Immature natural killer cell (primary cell): ENCODE results near the gene PTPRZ1. TPM values are rescaled to one million over a fixed set of nuclear protein-coding genes. Genes with fewer than 3 reads are reported as not detected.

ENCODE experiments used
- DNase-seq, 3 donors: peaks; one replicate each; pipeline ENCODE4 v3.0.0; 2022; ENCODE audit warnings: mixed read lengths in 1 of 3
- H3K27ac Mint-ChIP-seq, 6 donors: one replicate each; pipeline ENCODE4 v1.8.0; 2020; ENCODE audit warnings: mixed read lengths in 6 of 6, mild to moderate bottlenecking in 5 of 6, inconsistent platforms in 4 of 6, moderate library complexity in 3 of 6
- H3K27me3 Mint-ChIP-seq, 3 donors: one replicate each; pipeline ENCODE4 v1.8.0; 2020 to 2021; ENCODE audit warnings: low read depth in 3 of 3, mild to moderate bottlenecking in 3 of 3, mixed read lengths in 3 of 3, moderate library complexity in 3 of 3, inconsistent platforms in 1 of 3
- H3K36me3 Mint-ChIP-seq, 3 donors: one replicate each; pipeline ENCODE4 v1.8.0; 2020; ENCODE audit warnings: mixed read lengths in 3 of 3, inconsistent platforms in 2 of 3, mild to moderate bottlenecking in 2 of 3
- H3K4me1 Mint-ChIP-seq, 2 donors: one replicate each; pipeline ENCODE4 v1.8.0; 2020; ENCODE audit warnings: inconsistent platforms in 2 of 2, mild to moderate bottlenecking in 2 of 2, mixed read lengths in 2 of 2, moderate library complexity in 1 of 2
- H3K4me3 Mint-ChIP-seq, 5 donors: one replicate each; pipeline ENCODE4 v1.8.0; 2020; ENCODE audit warnings: mild to moderate bottlenecking in 5 of 5, mixed read lengths in 5 of 5, inconsistent platforms in 3 of 5, moderate library complexity in 3 of 5
- H3K9me3 Mint-ChIP-seq, 6 donors: one replicate each; pipeline ENCODE4 v1.8.0; 2020; ENCODE audit warnings: mild to moderate bottlenecking in 6 of 6, mixed read lengths in 6 of 6, inconsistent platforms in 4 of 6, moderate library complexity in 3 of 6
- polyA plus RNA-seq, 3 donors: library from polyadenylated mRNA; unstranded; fragments of 300-500 nt; fragmentation: Illumina TruSeq; gene quantifications; one replicate each; pipeline ENCODE4 v1.2.3, GENCODE V29; 2021

Gene PTPRZ1
- polyA plus RNA-seq, 3 donors from 2014 or later, result not detected

DNA sequence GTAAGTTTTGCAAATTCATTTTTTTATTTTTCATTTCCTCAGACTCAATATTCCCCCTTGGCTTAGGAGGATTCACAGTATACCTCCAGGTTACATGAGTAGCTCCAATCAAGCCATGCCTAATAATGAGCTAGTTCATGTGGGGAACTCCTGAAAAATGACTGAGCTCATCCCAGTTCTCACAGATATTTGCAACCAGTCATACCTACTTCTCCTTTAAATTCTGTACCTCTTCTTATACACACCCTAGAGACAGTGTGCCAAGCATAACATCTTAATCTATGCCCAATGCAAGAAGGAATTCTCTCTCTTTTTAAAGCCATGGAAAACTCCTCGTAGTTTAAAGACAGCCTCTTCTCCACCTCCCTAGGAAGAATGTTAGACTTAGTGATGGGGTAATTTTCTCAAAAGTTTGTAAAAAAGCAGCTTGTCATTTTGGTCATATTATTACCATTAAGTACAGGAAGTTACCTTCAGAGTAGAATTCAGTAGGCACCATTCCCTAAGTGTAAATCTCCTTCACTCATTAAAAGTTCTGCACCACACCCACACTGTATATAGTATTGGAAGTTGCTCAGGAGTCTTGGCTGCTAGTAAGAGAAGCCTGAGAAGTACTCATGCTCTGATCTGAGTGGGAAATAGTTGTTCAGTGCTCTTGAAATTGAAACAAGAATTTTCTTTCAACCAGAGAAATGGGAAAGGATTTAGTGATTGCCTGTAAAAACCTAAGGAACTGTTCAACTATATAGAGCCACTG, 72.7 kb downstream of the PTPRZ1 start:
- H3K36me3 Mint-ChIP-seq, result no peaks in the 10 kb centered on the region
- no peak for DNase-seq
- no peak overlapping the region for H3K4me3 Mint-ChIP-seq
- H3K9me3 Mint-ChIP-seq, result peaks cover 0 to 5% (median under 1%) of the 10 kb centered on the region in 6 donors
- no peaks in the 10 kb centered on the region for H3K4me1 Mint-ChIP-seq
- H3K27ac Mint-ChIP-seq, result no peak overlapping the region
- H3K27me3 Mint-ChIP-seq, result no peaks in the 10 kb centered on the region

DNA sequence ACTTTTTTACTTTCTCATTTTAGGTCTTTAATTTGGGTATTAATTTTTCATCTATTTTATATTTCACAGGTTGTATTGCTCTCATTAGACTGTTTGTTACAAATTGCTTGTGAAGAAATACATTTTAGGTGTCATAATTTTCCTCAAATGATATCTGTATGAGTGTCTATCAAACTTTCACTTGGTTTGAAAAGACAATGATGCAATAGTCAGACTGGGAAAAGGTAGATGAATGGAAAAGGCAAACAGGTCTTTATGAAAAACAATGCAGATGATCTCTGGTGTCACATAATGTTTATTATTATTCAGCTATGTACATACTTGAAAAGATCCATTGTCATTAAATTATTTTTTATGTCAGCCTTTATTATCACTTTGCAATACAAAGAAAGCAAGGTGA, 80.2 kb downstream of the PTPRZ1 start:
- H3K4me1 Mint-ChIP-seq, result no peaks in the 10 kb centered on the region
- no peaks in the 10 kb centered on the region for H3K36me3 Mint-ChIP-seq
- H3K27ac Mint-ChIP-seq, result no peak overlapping the region
- DNase-seq, result no peak
- no peaks in the 10 kb centered on the region for H3K27me3 Mint-ChIP-seq
- no peak overlapping the region for H3K4me3 Mint-ChIP-seq
- H3K9me3 Mint-ChIP-seq, result peaks cover 0 to 11% (median 6%) of the 10 kb centered on the region in 6 donors

DNA sequence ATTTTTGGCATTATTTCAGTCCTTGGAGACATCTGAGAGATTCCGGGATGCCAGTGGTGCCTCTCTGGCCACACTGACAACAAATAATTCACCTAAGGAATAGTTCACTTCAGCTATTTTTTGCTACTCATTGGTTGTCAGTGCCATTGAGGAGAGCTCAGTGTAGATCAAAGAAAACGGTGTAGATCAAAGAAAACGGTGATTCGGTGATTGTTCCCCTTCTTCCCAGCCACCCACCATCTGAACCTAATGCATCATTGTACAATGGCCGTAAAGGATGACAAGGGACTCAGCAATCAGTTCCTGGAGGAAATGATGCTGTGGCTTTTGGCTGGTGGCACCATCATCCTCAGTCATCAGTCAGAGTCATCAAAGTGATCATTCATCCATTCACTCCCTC, 80.6 kb downstream of the PTPRZ1 start:
- no peak overlapping the region for H3K27ac Mint-ChIP-seq
- no peaks in the 10 kb centered on the region for H3K4me1 Mint-ChIP-seq
- H3K36me3 Mint-ChIP-seq, result no peaks in the 10 kb centered on the region
- no peak for DNase-seq
- peaks cover 0 to 11% (median 6%) of the 10 kb centered on the region in 6 donors for H3K9me3 Mint-ChIP-seq
- H3K27me3 Mint-ChIP-seq, result no peaks in the 10 kb centered on the region
- H3K4me3 Mint-ChIP-seq, result no peak overlapping the region

DNA sequence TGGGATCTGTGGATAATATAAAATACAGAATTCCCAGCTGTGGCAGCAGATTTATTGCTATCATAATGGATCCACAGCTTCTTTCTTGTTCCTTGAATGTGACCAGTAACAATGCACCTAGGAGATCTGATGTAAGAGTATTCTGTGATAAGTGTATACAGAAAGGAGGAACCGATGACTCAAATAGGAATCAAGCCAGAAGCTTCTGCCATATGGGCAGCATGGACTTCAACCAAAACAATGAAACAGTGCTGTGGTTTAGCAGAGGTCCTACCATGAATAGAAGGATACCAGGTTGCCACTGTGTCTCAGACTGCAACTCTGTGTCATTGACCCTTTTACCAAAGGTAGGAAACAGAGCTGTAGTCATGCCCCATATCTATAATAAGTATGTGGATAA, 81.8 kb downstream of the PTPRZ1 start:
- H3K27me3 Mint-ChIP-seq, result no peaks in the 10 kb centered on the region
- no peaks in the 10 kb centered on the region for H3K4me1 Mint-ChIP-seq
- H3K36me3 Mint-ChIP-seq, result no peaks in the 10 kb centered on the region
- H3K9me3 Mint-ChIP-seq, result peaks cover 0 to 11% (median 6%) of the 10 kb centered on the region in 6 donors
- DNase-seq, result no peak
- H3K27ac Mint-ChIP-seq, result no peak overlapping the region
- no peak overlapping the region for H3K4me3 Mint-ChIP-seq

DNA sequence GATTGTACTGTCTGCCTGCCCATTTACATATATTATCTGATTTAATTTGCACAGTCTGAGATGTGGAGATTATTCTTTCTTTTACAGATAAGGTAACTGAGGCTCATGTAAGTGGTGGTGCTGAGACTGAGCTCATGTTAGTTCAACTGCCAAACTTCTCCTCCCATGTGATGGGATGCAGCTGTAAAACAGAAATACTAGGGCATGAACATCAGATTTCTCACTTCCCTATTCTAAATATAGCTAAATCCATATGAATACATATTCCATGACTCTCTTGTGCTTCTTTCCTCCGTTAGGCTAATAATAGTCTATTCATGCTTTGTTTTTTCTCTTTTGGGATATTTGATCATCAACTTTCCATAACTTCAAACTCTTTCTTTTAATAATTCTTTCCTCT, 84.7 kb downstream of the PTPRZ1 start:
- H3K27ac Mint-ChIP-seq, result no peak overlapping the region
- H3K27me3 Mint-ChIP-seq, result peaks cover 0 to 2% (median 0%) of the 10 kb centered on the region in 3 donors
- no peaks in the 10 kb centered on the region for H3K4me1 Mint-ChIP-seq
- peaks cover 0 to 13% (median 6%) of the 10 kb centered on the region in 6 donors for H3K9me3 Mint-ChIP-seq
- H3K36me3 Mint-ChIP-seq, result no peaks in the 10 kb centered on the region
- no peak overlapping the region for H3K4me3 Mint-ChIP-seq
- DNase-seq, result no peak

DNA sequence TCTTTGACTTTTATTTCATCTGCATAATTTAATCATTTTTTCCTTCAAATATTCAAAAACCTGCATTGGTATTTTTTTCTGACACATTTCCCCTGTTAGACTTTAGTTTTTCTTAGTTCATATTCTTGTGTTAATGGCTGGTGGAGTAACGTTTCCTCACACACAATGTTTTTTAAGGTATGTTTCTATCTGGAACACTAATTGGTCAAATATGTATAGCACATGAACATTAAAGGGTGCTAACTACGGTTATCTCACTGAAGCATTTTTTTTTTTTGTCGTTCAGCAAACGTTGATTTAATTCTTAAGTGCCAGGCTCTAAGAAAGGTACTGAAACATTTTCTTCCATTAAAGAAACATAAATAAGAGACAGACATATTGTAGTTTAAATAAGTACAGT, 87.7 kb downstream of the PTPRZ1 start:
- peaks cover 0 to 2% (median 0%) of the 10 kb centered on the region in 3 donors for H3K27me3 Mint-ChIP-seq
- no peaks in the 10 kb centered on the region for H3K36me3 Mint-ChIP-seq
- no peak overlapping the region for H3K27ac Mint-ChIP-seq
- H3K9me3 Mint-ChIP-seq, result peaks cover 0 to 13% (median 3%) of the 10 kb centered on the region in 6 donors
- DNase-seq, result no peak
- H3K4me3 Mint-ChIP-seq, result no peak overlapping the region
- no peaks in the 10 kb centered on the region for H3K4me1 Mint-ChIP-seq

DNA sequence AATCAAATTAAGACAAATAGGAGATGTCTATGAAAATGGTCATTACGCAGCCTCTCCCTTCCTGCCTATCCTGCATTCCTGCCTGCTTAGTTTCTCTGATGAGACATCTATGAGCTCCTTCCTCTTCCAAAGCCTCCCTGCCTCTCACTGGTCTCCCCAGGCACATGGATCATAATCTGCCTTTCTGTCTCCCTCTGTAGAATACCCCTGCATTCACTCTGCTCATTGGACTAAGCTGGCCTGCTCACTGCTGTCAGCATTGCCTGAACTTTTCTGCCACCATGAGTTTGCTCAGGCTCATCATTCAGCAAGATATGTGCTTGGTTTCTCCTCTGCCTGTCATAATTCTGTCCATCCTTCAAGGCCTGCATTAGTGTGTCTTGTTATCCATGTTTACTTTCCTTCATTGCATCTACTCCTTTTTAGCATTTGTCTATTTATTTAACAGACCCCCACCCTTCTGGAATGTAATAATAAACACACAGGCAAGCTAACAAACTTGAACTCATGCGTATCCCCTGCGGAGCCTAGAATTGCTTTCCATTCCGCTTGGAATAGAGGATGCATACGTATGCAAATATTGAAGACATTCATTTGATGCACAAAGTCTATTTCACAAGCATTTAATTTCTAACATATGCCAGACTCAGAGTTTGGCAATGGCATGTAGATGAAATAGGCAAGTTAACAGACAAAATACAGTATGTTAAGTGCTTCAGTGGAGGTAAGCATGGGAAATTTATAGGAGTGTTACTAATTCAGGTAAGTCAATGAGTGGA, 88.3 kb downstream of the PTPRZ1 start:
- H3K27ac Mint-ChIP-seq, result no peak overlapping the region

DNA sequence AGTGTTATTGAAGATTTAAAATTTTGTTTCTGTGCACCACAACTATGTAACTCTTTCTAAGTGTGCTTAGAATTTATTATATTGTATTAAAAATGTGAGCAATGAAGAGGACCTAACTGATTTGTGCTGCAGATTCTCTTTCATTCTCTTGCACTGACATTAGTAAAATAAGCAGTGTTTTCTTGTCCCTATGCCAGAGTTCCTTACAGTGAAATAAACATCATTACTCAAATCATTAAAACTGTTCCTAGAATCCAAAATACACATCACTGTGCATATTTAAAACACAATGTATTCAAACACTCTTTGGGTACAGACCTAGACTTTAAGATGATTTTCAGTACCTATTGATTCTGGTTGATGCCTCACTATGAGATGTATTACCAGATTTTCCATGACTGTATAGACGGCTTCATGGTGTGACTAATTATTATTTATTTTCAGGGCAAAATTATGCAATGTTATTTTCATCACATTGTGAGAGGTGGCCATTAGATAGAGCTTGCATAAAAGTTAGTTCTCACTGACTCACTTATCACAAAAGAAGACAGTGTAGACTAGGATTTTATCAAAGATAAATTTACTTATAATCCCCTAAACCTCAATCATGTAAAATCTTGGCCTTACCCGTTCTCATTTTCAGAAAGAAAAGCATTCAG, 93.4 kb downstream of the PTPRZ1 start:
- Mint-ChIP-seq H3K4me1 (no peaks in the 10 kb centered on the region), H3K36me3 (no peaks in the 10 kb centered on the region), H3K9me3 (peaks cover 0 to 5% (median 0%) of the 10 kb centered on the region in 6 donors), H3K27ac (no peak overlapping the region), H3K4me3 (no peak overlapping the region), H3K27me3 (peaks cover 0 to 2% (median 1%) of the 10 kb centered on the region in 3 donors)
- no peak for DNase-seq

More for the DNA sequence above, 88.3 kb downstream of the PTPRZ1 start:
- H3K36me3 Mint-ChIP-seq, result no peaks in the 10 kb centered on the region
- H3K9me3 Mint-ChIP-seq, result peaks cover 0 to 13% (median 3%) of the 10 kb centered on the region in 6 donors
- H3K4me1 Mint-ChIP-seq, result no peaks in the 10 kb centered on the region
- DNase-seq, result no peak
- no peak overlapping the region for H3K4me3 Mint-ChIP-seq
- H3K27me3 Mint-ChIP-seq, result peaks cover 0 to 2% (median 0%) of the 10 kb centered on the region in 3 donors

DNA sequence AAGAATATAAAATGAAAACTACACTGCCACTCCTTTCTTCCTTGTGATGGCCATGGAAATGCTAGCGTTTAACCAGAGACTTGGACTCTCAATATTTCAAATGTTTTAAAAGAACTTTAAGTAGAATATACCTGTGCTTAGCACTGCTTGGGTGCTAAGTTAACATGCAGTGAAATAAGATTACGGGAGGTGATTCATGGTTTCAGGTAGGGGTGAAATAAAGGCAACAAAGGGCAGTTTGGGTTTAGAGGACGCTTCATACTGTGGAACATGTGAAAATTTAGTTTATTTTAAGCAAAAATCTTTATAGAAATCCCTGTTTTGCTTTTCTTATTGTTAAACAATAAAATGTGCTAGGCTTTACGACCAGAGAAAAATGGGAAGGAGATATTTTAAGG, 94.0 kb downstream of the PTPRZ1 start:
- H3K4me1 Mint-ChIP-seq, result no peaks in the 10 kb centered on the region
- DNase-seq, result no peak
- no peak overlapping the region for H3K27ac Mint-ChIP-seq
- H3K9me3 Mint-ChIP-seq, result peaks cover 0 to 8% (median 0%) of the 10 kb centered on the region in 6 donors
- no peaks in the 10 kb centered on the region for H3K36me3 Mint-ChIP-seq
- H3K4me3 Mint-ChIP-seq, result no peak overlapping the region
- H3K27me3 Mint-ChIP-seq, result peaks cover 0 to 1% (median 0%) of the 10 kb centered on the region in 3 donors

DNA sequence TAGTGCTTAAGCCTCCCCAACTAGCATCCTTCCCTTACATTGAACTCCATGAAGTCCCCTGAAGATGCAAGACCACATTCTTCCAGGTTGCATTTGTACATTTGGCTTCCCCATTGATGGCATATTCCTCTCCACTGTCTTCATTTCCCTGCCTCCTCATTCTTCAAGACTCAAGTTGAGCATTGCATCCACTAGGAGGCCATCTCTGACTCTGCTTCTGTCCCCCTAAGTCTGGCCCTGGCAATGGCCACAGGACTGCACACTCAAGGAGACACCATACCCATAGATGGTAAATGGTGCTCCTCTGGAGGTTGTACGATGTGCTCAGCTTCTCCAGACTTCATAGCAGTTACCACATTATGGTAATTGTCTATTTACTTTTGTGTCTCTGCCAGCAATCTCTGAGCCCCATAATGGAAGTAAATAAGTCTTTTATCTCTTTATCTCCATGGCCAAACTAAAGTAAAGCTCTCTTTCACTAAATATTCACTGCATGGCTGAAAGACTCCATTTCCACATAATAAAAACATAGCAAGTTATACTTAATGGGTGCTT, 112.6 kb downstream of the PTPRZ1 start:
- Mint-ChIP-seq H3K36me3 (no peaks in the 10 kb centered on the region), H3K9me3 (peaks cover 0 to 5% (median 0%) of the 10 kb centered on the region in 6 donors), H3K27me3 (peaks cover 0 to 3% (median 0%) of the 10 kb centered on the region in 3 donors), H3K27ac (no peak overlapping the region), H3K4me1 (no peaks in the 10 kb centered on the region), H3K4me3 (no peak overlapping the region)
- DNase-seq, result no peak

DNA sequence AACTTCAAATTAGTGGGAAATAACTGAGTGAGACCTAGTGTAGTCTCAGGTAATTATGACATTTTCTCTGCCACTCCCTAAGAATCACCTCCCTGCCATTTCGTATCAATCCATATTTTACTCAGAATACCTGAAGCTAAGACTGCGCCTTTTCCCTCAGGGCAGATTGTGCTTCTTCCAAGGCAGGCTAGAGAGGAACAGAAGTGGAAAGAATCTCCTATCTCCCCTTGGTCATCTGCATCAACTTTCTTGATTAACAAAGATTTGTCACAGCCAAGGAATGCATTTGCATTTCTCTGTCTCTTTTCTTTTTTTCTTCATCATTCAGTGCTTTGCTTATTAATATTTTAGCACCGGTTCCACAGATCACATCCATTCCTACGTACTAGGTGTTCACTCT, 119.1 kb downstream of the PTPRZ1 start:
- Mint-ChIP-seq H3K36me3 (no peaks in the 10 kb centered on the region), H3K27me3 (no peaks in the 10 kb centered on the region), H3K27ac (no peak overlapping the region), H3K4me3 (no peak overlapping the region), H3K9me3 (peaks cover 0 to 3% (median 0%) of the 10 kb centered on the region in 6 donors), H3K4me1 (no peaks in the 10 kb centered on the region)
- no peak for DNase-seq

DNA sequence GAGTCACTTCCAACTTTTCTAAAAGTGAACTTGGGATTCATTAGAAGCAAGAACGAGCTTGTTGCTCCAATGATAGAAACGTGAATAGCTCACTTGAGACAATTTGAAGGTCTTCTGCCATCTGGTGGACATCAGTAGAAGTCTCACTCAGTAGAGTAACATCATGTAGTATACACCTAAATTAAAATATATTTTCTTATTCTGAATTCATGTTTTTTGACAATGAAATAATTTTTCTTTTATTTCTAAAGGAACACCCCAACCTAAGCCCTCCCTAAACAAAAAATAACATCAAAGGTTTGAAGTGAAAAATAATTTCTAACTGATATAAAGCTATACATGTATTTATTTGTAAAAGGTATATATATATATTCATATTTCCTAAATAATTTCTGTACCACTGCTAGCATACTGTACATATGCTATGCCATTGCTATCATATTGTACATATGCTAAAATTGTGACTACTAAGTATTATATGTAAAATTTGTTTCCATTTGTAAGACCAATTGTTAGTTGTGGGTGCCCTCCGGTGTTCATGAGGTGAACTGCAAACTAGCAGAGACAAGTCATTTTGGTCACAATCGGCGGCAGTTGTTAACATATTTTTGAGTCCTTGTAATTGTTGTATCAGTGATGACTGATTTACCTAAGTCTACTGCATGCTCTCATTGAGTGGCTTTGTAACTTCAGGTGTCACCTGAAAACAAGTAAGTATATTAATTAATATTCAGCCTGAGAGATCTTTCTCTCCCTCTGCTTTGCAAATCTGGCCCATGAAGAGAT, 121.9 kb downstream of the PTPRZ1 start:
- no peaks in the 10 kb centered on the region for H3K4me1 Mint-ChIP-seq
- DNase-seq, result peak in 2 of 3 donors; percentile 4 to 27
- H3K4me3 Mint-ChIP-seq, result no peak overlapping the region
- H3K36me3 Mint-ChIP-seq, result no peaks in the 10 kb centered on the region
- H3K27ac Mint-ChIP-seq, result no peak overlapping the region
- H3K27me3 Mint-ChIP-seq, result no peaks in the 10 kb centered on the region
- H3K9me3 Mint-ChIP-seq, result no peaks in the 10 kb centered on the region

DNA sequence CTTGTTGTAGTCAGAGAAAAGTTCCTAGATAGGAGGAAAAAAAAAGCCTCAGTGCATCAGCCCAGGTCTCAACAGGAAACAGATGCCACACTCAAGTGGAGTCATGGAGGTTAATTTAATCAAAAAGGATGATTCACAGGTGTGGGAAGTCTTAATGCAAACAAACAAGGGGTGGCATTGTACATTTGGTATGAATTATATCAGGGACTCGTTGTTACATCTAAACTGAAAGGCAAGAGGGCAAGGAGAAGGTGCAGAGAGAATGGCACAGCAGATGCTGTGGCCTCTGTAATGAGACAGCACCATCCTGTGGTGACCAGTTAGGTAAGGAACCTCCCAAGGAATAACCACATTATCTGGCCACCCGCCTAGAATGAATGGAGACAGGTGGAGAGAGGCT, 133.7 kb downstream of the PTPRZ1 start:
- Mint-ChIP-seq H3K27me3 (peaks cover 0 to 3% (median 3%) of the 10 kb centered on the region in 3 donors), H3K4me3 (no peak overlapping the region), H3K36me3 (no peaks in the 10 kb centered on the region), H3K9me3 (peaks cover 0 to 6% (median 2%) of the 10 kb centered on the region in 6 donors), H3K4me1 (no peaks in the 10 kb centered on the region), H3K27ac (no peak overlapping the region)
- DNase-seq, result no peak
